Activated gamma-delta T cell treated with anti-CD3 and anti-CD28 coated beads, Interleukin-2, amount 50 U/mL, for 16 hours (primary cell): ENCODE data around the gene SNX32.
"Not testable (repeated sequence)": the region's sequence is repeated elsewhere in the genome, so short reads cannot be mapped to it uniquely, and the experiment has no call there.

Experiments
- DNase-seq: peaks from one replicate; pipeline ENCODE4 v3.0.0-alpha.2; 2020; ENCODE audit warnings: low read depth

Gene SNX32

GRCh38 chr11:65829459-65829858 is 4.3 kb upstream of the SNX32 start:
- no peak for DNase-seq

GRCh38 chr11:65832231-65832630 is 1.5 kb upstream of the SNX32 start:
- DNase-seq = not testable (repeated sequence)

GRCh38 chr11:65834202-65834601 is 439 bp downstream of the SNX32 start:
- no peak for DNase-seq

GRCh38 chr11:65842144-65842543 is 8.4 kb downstream of the SNX32 start:
- no peak for DNase-seq

- no peak for DNase-seq
Measured at GRCh38 chr11:65843811-65844210, 10.0 kb downstream of the SNX32 start.

GRCh38 chr11:65844231-65844872 is 10.6 kb downstream of the SNX32 start:
- no peak for DNase-seq

GRCh38 chr11:65847746-65848145 is 14.0 kb downstream of the SNX32 start:
- DNase-seq = no peak

- DNase-seq = not testable (repeated sequence)
Measured at GRCh38 chr11:65848693-65849092, 14.9 kb downstream of the SNX32 start.

GRCh38 chr11:65849366-65849765 is 15.6 kb downstream of the SNX32 start:
- DNase-seq = no peak

GRCh38 chr11:65849771-65850216 is 16.0 kb downstream of the SNX32 start:
- no peak for DNase-seq

- no peak for DNase-seq
Measured at GRCh38 chr11:65850217-65851082, 16.7 kb downstream of the SNX32 start.

- DNase-seq = no peak
Measured at GRCh38 chr11:65851083-65851579, 17.4 kb downstream of the SNX32 start.

GRCh38 chr11:65851811-65852507 is 18.2 kb downstream of the SNX32 start:
- DNase-seq = no peak

GRCh38 chr11:65852508-65853245 is 18.9 kb downstream of the SNX32 start:
- DNase-seq = no peak

- no peak for DNase-seq
Measured at GRCh38 chr11:65853246-65853979, 19.6 kb downstream of the SNX32 start.

- DNase-seq = no peak
Measured at GRCh38 chr11:65854161-65854592, 20.4 kb downstream of the SNX32 start.

GRCh38 chr11:65854852-65855837 is 21.4 kb downstream of the SNX32 start:
- DNase-seq = no peak

GRCh38 chr11:65855927-65856363 is 22.2 kb downstream of the SNX32 start:
- DNase-seq = no peak

- peak; percentile 76 for DNase-seq
Measured at GRCh38 chr11:65856689-65857499, 23.1 kb downstream of the SNX32 start.
